Fibroblast of the conjunctiva (primary cell): ENCODE measurements around the gene STUM.

Experiments used
- DNase-seq: peaks from one replicate; pipeline ENCODE4 v3.0.0-alpha.2; 2010; ENCODE audit warnings: low read depth

STUM gene

DNA sequence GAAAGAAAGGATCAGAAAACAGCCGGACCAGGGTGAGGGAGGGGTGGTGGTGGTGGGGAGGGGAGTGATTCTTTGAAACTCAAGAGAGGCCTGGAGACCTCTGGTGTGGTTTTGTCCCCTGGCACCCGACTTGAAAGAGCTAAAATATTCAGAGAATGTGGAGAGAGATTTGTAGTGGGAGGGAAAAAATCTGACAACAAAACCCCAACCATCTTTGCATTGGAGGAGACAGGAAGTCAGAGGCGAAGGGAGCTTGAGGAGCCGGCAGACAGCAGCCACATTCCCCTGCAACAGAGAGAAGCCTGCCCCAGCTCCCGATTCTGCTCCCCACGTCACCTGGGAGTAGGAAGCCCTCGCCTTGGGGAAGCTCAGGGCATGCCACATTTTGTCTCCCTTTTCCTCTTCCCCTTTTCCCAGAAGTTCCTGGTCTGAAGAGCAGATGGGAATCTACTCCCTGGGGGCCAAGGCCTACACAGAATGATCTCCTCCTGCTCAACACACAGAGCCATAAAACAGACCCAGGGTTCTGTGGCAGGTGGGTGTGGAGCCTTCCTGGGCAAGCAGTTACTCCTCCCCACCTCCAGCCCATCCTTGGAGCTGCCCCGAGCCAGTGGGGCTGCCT is 105.6 kb downstream of the STUM start:
- no peak for DNase-seq

DNA sequence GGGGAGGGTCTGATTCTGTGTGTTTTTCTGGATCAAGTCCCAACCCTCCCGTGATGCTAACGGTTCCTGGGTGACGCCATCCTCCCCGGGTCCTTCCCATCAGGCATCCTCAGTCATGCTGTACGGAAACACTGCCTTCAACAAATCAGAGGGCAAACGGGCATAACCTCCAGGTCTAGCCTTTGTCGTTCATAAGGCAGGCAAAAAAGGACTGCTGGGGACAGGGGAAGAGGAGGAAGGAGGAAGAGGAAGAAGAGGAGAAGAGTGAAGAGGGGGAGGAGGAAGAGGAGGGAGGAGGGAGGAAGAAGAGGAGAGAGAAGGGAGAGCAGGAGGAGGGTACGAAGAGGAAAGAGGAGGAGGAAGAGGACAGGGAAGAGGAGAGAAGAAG is 106.1 kb downstream of the STUM start:
- DNase-seq = no peak

GRCh38 chr1:226655251-226656163 is 106.9 kb downstream of the STUM start:
- no peak for DNase-seq

GRCh38 chr1:226656201-226656600 is 107.6 kb downstream of the STUM start:
- DNase-seq = no peak

DNA sequence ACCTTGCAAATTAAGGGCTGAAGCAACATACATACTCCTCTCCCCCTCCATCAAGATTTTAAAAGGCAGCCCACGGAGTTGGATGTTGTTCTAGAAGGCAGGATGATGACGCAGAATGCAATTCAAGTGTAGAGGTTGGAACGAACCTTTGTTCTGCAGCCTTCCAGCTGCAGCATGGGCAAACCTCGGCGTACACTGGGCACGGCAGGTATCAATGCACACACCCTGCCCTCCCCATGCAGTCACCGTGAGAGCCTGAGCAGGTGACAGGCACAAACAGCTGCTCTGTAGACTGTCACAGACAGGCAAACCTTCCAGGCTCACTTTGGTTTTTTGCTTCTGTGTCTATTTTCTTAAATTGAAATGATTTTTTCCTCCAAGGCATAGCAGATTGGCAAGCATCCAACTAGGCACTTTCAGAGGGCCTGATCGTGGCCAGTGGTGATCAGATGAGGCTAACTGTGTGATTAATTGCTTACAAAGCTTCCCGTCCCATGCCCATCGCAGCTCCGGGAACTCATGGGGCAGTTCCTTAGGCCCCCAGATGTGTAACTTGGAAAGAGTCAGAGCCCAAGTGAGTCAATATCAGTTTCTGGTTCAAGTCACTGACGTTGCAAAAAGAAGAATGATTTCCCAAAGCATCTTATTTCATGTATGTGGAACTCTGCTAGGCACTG is 108.2 kb downstream of the STUM start:
- peak; percentile 78 for DNase-seq

DNA sequence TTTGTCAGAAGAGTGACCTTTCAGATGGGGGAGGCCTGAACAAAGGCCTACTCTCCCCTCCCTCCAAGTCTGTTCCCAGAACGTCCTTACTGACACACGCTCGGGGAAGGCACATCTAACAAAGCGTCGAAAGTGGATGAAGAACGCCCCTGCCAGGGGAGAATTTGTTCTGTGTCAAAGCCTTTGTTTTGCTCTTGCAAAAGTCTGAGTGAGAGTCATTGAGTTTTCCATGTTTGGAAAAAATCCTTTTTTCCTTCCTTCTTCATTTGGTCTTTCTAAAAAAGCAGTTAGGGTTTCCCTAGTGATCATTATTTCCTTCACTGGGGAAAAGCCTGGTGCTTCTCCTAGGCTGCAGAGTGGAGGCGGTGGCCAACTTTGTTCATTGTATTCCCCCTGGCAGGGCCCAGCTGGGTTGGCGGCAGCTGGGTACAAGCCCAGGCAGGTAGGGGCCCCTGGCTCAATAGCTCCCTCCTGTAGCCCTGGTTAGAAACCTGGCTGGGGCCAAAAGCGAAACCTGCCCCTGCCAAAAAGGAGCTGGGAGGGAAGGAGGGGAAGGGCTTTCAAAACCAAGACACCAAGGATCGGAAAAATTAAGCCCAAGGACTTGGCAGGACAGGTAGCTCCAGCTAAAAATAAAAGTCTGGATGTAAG is 109.5 kb downstream of the STUM start:
- no peak for DNase-seq

GRCh38 chr1:226658546-226659125 is 110.1 kb downstream of the STUM start:
- no peak for DNase-seq
